Measurements from ENCODE around the gene ENTPD8.

DNA sequence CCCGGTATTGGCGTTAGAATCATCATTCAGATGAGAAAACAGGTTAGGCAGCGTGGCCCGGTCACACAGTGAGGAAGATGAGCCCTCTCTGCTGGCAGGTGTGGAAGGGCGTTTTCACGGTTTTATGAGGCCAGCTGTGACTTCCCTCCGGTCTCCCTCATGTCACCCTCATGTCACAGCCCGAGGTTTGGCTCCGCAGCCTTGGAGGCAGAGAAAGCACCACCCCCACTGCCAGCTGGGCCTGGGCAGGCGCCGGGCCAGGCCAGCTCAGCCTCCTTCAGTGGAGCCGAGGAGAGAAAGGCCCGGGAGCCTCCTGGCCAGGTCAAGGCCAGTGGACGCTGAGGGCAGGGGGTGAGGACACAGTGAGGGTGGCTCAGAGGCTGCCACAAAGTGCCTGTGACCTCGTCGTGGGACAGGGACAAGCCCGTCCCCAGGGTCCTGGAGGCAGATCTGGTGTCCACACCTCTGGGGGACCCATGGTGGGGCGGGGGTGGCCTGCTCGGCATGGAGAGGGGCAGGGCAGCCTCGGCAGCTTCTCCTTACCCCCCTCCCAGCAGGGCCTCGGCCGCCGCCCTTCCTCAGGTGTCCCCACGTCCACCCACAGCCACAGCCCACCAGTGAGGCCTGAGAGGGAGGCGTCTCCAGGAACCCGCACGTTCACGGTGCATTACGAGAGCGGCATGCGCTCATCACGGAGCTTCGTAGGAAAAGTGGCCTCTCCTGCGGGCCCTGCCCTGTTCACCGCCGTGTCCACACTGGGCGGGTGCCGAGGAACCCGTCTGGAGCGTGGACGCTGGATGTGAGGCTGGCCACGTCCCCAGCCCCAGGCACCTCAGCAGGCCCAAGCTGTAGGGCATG lies 50.4 kb downstream of the ENTPD8 start:
- TF ChIP-seq, protein P1, sequence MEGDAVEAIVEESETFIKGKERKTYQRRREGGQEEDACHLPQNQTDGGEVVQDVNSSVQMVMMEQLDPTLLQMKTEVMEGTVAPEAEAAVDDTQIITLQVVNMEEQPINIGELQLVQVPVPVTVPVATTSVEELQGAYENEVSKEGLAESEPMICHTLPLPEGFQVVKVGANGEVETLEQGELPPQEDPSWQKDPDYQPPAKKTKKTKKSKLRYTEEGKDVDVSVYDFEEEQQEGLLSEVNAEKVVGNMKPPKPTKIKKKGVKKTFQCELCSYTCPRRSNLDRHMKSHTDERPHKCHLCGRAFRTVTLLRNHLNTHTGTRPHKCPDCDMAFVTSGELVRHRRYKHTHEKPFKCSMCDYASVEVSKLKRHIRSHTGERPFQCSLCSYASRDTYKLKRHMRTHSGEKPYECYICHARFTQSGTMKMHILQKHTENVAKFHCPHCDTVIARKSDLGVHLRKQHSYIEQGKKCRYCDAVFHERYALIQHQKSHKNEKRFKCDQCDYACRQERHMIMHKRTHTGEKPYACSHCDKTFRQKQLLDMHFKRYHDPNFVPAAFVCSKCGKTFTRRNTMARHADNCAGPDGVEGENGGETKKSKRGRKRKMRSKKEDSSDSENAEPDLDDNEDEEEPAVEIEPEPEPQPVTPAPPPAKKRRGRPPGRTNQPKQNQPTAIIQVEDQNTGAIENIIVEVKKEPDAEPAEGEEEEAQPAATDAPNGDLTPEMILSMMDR (IDR thresholded peaks at IDR 0.05; ENCODE audit: extremely low read depth in 1 of 2, insufficient read depth in 1 of 2, low read depth in 1 of 2, low read length in 2 of 2), result no peak
- TF ChIP-seq POLR2AphosphoS5 (IDR thresholded peaks at IDR 0.05; ENCODE audit: insufficient read depth, low read depth, low read length) (no peak), EZH2 (IDR thresholded peaks at IDR 0.05; ENCODE audit: borderline replicate concordance, low read depth, low read length, severe bottlenecking) (no peak)

Measured in endothelial cell of umbilical vein (primary cell).